H1 (cell line): ENCODE results near the gene ADAD1. TPM values are rescaled to one million over a fixed set of nuclear protein-coding genes. Genes with fewer than 3 reads are reported as not detected.

ENCODE experiments used
- CHD7 ChIP-seq: fragments of 300-600 bp; sonication (generic); IDR thresholded peaks from 2 replicates; pipeline ENCODE4 v1.7.1; 2012; ENCODE audit warnings: low read length, moderate library complexity, mild to moderate bottlenecking, inconsistent platforms; ENCODE audit not compliant: insufficient replicate concordance
- GTF2F1 ChIP-seq: IDR thresholded peaks from 2 replicates; pipeline ENCODE4 v1.6.1; 2012; ENCODE audit warnings: low read depth, low read length, improper control_type of control experiment, borderline replicate concordance
- HDAC2 ChIP-seq, 2 experiments: fragments of 300-600 bp in 1 of 2; sonication (generic) in 1 of 2; IDR thresholded peaks; 2 replicates each; pipeline ENCODE4 v1.6.1; 2011 to 2012; ENCODE audit warnings: low read depth in 2 of 2, low read length in 2 of 2, mild to moderate bottlenecking in 2 of 2, moderate library complexity in 2 of 2, borderline replicate concordance in 1 of 2, inconsistent platforms in 1 of 2
- KDM5A ChIP-seq: fragments of 200-600 bp; IDR thresholded peaks from 2 replicates; pipeline ENCODE4 v1.7.1; 2012; ENCODE audit warnings: mild to moderate bottlenecking, low read length, inconsistent platforms, mixed read lengths
- RAD21 ChIP-seq, 2 experiments: IDR thresholded peaks in 1 of 2; conservative IDR thresholded peaks in 1 of 2; 2 replicates each; pipeline ENCODE4 v1.6.1; 2011; ENCODE audit warnings: low read depth in 2 of 2, low read length in 2 of 2, improper control_type of control experiment in 1 of 2, inconsistent platforms in 1 of 2, mild to moderate bottlenecking in 1 of 2, moderate library complexity in 1 of 2
- RNF2 ChIP-seq: fragments of 200-900, 300-1000 bp; sonication (generic); IDR thresholded peaks from 2 replicates; pipeline ENCODE4 v1.7.1; 2016; ENCODE audit warnings: borderline replicate concordance, low read depth, mild to moderate bottlenecking, antibody characterized with exemption, low read length; ENCODE audit not compliant: poor library complexity, severe bottlenecking; ENCODE audit errors: missing control alignments
- SAP30 ChIP-seq: fragments of 300-600 bp; sonication (generic); IDR thresholded peaks from 2 replicates; pipeline ENCODE4 v1.7.1; 2012; ENCODE audit warnings: low read length, moderate library complexity, mild to moderate bottlenecking, inconsistent platforms; ENCODE audit not compliant: insufficient read depth, insufficient replicate concordance
- SRF ChIP-seq: IDR thresholded peaks from 2 replicates; pipeline ENCODE4 v1.6.1; 2011; ENCODE audit warnings: mild to moderate bottlenecking, low read depth, low read length, moderate library complexity
- polyA plus RNA-seq, 7 experiments: library from polyadenylated mRNA; depleted of rRNA in 3 of 7; stranded (reverse) in 5 of 7; unstranded in 2 of 7; fragments of >200 nt in 5 of 7; fragments of 200-250 nt in 2 of 7; gene quantifications; 1 replicate in 5 of 7; 2 replicates in 1 of 7; 4 replicates in 1 of 7; pipeline versions ENCODE4 v1.2.1 to v1.2.3, GENCODE V29; 2011 to 2013; ENCODE audit warnings: missing spikeins in 2 of 7, mixed read lengths in 2 of 7
- total RNA-seq: library from RNA; stranded (reverse); fragmentation: NEBNext Ultra II Directional; extraction: Animal tissue kit (Norgen Biotek cat#: 25700); gene quantifications from 2 replicates; pipeline ENCODE4 v1.2.1, GENCODE V29; 2021

The ADAD1 gene
- total and polyA plus RNA-seq, 2 of the 8 experiments (the other 6 are each of a cell fraction or from before 2014, with no cell fraction given): not detected

GRCh38 chr4:122423246-122423645, 44.4 kb downstream of the ADAD1 start (continued):
- TF ChIP-seq CHD7: no peak
- no peak for TF ChIP-seq SAP30
- no peak for TF ChIP-seq HDAC2 (IDR thresholded peaks at IDR 0.05; ENCODE audit: borderline replicate concordance in 1 of 2, low read depth in 2 of 2, low read length in 2 of 2)
- no peak for TF ChIP-seq GTF2F1
- TF ChIP-seq SRF: no peak
- no peak for TF ChIP-seq RAD21 (IDR thresholded peaks at IDR 0.05 in 1 of 2, conservative IDR thresholded peaks at IDR 0.05 in 1 of 2; ENCODE audit: low read depth in 2 of 2, low read length in 2 of 2)
- TF ChIP-seq RNF2: no peak
- no peak for TF ChIP-seq KDM5A
